ENCODE data around the gene THSD4. TPM values are rescaled to one million over a fixed set of nuclear protein-coding genes. Genes with fewer than 3 reads are reported as not detected.

THSD4 gene
- polyA plus RNA-seq, 1 donor (not counting 4 experiments of a cell fraction or from before 2014, with no cell fraction given): 24.5 TPM

GRCh38 chr15:71294251-71294910 is 179.1 kb downstream of the THSD4 start:
- FAIRE-seq: no peak
- Histone ChIP-seq H3K36me3 (ENCODE audit: control insufficient read depth in 2 of 2, extremely low read depth in 1 of 2, insufficient read depth in 2 of 2, low read length in 2 of 2) (peaks cover 6 to 7% of the 10 kb centered on the region in 2 experiments), H3K79me2 (ENCODE audit: control insufficient read depth, insufficient read depth, low read length) (peaks cover 17% of the 10 kb centered on the region), H3K27ac (ENCODE audit: control insufficient read depth, insufficient read depth, low read length) (peak overlapping the region; percentile 100), H3K9me3 (ENCODE audit: control insufficient read depth, low read depth, low read length) (no peaks in the 10 kb centered on the region), H3K4me2 (ENCODE audit: control insufficient read depth, extremely low read depth, insufficient read depth, low read depth, low read length) (peak overlapping the region; percentile 92), H3K9ac (ENCODE audit: control insufficient read depth, extremely low read depth, insufficient read depth, low read length) (peak overlapping the region; percentile 86), H4K20me1 (ENCODE audit: control insufficient read depth, extremely low read depth, insufficient read depth, low read length) (no peaks in the 10 kb centered on the region), H3K4me1 (ENCODE audit: control insufficient read depth, extremely low read depth, insufficient read depth, low read length) (peaks cover 62% of the 10 kb centered on the region), H3K9me1 (ENCODE audit: control insufficient read depth, extremely low read depth, insufficient read depth, low read length) (no peaks in the 10 kb centered on the region), H3K27me3 (ENCODE audit: control insufficient read depth, extremely low read depth, insufficient read depth, low read length) (no peaks in the 10 kb centered on the region), H2AFZ (ENCODE audit: control insufficient read depth, low read length) (no peak overlapping the region), H3K4me3 (ENCODE audit: control insufficient read depth in 2 of 3, extremely low read depth in 1 of 3, insufficient read depth in 2 of 3, low read depth in 1 of 3, low read length in 3 of 3) (peak overlapping the region in 1 of 3 experiments; percentile 65)
- TF ChIP-seq CTCF (optimal IDR thresholded peaks at IDR 0.05 in 1 of 3, IDR thresholded peaks at IDR 0.05 in 1 of 3, conservative IDR thresholded peaks at IDR 0.05 in 1 of 3; ENCODE audit: extremely low read depth in 1 of 3, insufficient read depth in 2 of 3, low read length in 3 of 3) (no peak), EZH2 (IDR thresholded peaks at IDR 0.05; ENCODE audit: low read length) (no peak)
- dilution Hi-C loops (cut with MboI; ENCODE audit: extremely low pct_ligation_motif_present, low sequenced_read_pairs): no loop called here
- no peak for DNase-seq (ENCODE audit: low read depth, low spot score)

DNA sequence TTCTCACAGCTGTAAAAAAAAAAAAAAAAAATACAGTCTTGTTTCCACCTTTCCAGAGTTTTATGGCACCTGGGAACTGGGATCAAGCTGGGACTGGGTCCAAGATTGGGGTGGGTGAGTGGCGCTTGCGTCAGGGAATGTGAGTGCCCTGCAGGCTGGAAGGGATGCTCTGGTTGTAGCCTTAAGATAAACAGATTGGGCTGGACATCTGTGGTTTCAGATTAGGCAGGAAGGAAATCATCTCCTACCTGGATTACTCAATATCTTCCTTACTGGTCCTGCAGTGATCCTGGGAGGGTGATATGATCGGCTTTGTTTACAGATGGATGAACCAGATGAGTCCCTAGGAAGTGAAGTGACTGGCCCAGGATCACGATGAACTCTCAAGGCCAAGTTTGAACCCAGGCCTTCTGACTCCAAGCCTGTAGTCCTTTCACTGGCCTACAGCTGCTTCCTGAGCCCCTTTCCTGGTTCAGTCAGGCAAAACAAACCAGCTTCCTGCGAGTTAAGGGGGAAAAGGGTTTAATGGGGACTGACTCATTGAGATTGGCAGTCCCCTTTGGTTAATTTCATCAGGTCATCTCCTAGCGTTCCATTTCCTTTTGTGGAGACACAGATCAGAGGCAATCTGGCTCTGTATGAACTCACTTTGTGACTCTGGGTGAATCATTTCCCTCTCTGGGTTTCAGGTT is 179.8 kb downstream of the THSD4 start:
- FAIRE-seq (peak; percentile 96), DNase-seq (ENCODE audit: low read depth, low spot score) (peak; percentile 99)
- Histone ChIP-seq H3K27ac (ENCODE audit: control insufficient read depth, insufficient read depth, low read length) (peak overlapping the region; percentile 100), H3K79me2 (ENCODE audit: control insufficient read depth, insufficient read depth, low read length) (peaks cover 17% of the 10 kb centered on the region), H4K20me1 (ENCODE audit: control insufficient read depth, extremely low read depth, insufficient read depth, low read length) (no peaks in the 10 kb centered on the region), H3K27me3 (ENCODE audit: control insufficient read depth, extremely low read depth, insufficient read depth, low read length) (no peaks in the 10 kb centered on the region), H3K36me3 (ENCODE audit: control insufficient read depth in 2 of 2, extremely low read depth in 1 of 2, insufficient read depth in 2 of 2, low read length in 2 of 2) (peaks cover 6 to 7% of the 10 kb centered on the region in 2 experiments), H3K4me2 (ENCODE audit: control insufficient read depth, extremely low read depth, insufficient read depth, low read depth, low read length) (peak overlapping the region; percentile 92), H3K4me3 (ENCODE audit: control insufficient read depth in 2 of 3, extremely low read depth in 1 of 3, insufficient read depth in 2 of 3, low read depth in 1 of 3, low read length in 3 of 3) (peak overlapping the region in 2 of 3 experiments; percentile 48 to 65), H3K4me1 (ENCODE audit: control insufficient read depth, extremely low read depth, insufficient read depth, low read length) (peaks cover 58% of the 10 kb centered on the region), H3K9me3 (ENCODE audit: control insufficient read depth, low read depth, low read length) (no peaks in the 10 kb centered on the region), H3K9me1 (ENCODE audit: control insufficient read depth, extremely low read depth, insufficient read depth, low read length) (no peaks in the 10 kb centered on the region), H2AFZ (ENCODE audit: control insufficient read depth, low read length) (peak overlapping the region; percentile 24), H3K9ac (ENCODE audit: control insufficient read depth, extremely low read depth, insufficient read depth, low read length) (peak overlapping the region; percentile 86)
- TF ChIP-seq EZH2 (IDR thresholded peaks at IDR 0.05; ENCODE audit: low read length) (no peak), CTCF (optimal IDR thresholded peaks at IDR 0.05 in 1 of 3, IDR thresholded peaks at IDR 0.05 in 1 of 3, conservative IDR thresholded peaks at IDR 0.05 in 1 of 3; ENCODE audit: extremely low read depth in 1 of 3, insufficient read depth in 2 of 3, low read length in 3 of 3) (no peak)
- dilution Hi-C loops (cut with MboI; ENCODE audit: extremely low pct_ligation_motif_present, low sequenced_read_pairs): no loop called here
